A549 (cell line): ENCODE measurements around the gene PLCL1.

Experiments
- EP300 ChIP-seq, 2 experiments: fragments of >200 bp; sonication (Bioruptor Twin); formaldehyde crosslinking; IDR thresholded peaks; 2 replicates in 1 of 2; 3 replicates in 1 of 2; pipeline ENCODE4 v1.6.1; 2016 to 2017
- FOSB ChIP-seq: fragments of 250-450 bp; sonication (Bioruptor Pico); IDR thresholded peaks from 2 replicates; pipeline ENCODE4 v1.5.0; 2020; ENCODE audit warnings: mild to moderate bottlenecking, moderate library complexity
- HMGXB4 ChIP-seq: fragments of 250-450 bp; sonication (Bioruptor Pico); IDR thresholded peaks from 2 replicates; pipeline ENCODE4 v1.5.0; 2021; ENCODE audit warnings: mild to moderate bottlenecking, moderate library complexity, borderline replicate concordance
- JUN ChIP-seq, 2 experiments: fragments of >200 bp; sonication (Bioruptor Twin); formaldehyde crosslinking; IDR thresholded peaks; 2 replicates in 1 of 2; 3 replicates in 1 of 2; pipeline ENCODE4 v1.6.1; 2016 to 2017
- MAZ ChIP-seq: fragments of 150-350 bp; IDR thresholded peaks from 2 replicates; pipeline ENCODE4 v1.6.1; 2014; ENCODE audit warnings: antibody characterized with exemption, low read depth, low read length, borderline replicate concordance
- MYC ChIP-seq: IDR thresholded peaks from 2 replicates; pipeline ENCODE4 v1.6.1; 2012; ENCODE audit warnings: mild to moderate bottlenecking, inconsistent platforms, low read length, improper control_type of control experiment, borderline replicate concordance
- PHF8 ChIP-seq: fragments of 200-600 bp; sonication (generic); IDR thresholded peaks from 2 replicates; pipeline ENCODE4 v1.6.1; 2016; ENCODE audit warnings: low read depth, mild to moderate bottlenecking, antibody characterized with exemption, moderate library complexity, borderline replicate concordance
- POLR2A ChIP-seq: IDR thresholded peaks from 2 replicates; pipeline ENCODE4 v1.6.1; 2012; ENCODE audit warnings: mild to moderate bottlenecking, low read length
- RFX5 ChIP-seq: fragments of 450-650 bp; IDR thresholded peaks from 2 replicates; pipeline ENCODE4 v1.7.1; 2014; ENCODE audit warnings: antibody characterized with exemption, mild to moderate bottlenecking, moderate library complexity

GRCh38 chr2:197827618-197828017 is 23.2 kb downstream of the PLCL1 start:
- TF ChIP-seq MAZ (no peak), FOSB (CRISPR knock-in tag) (no peak), HMGXB4 (CRISPR knock-in tag) (no peak), RFX5 (no peak), PHF8 (no peak), JUN (IDR thresholded peaks at IDR 0.05) (no peak), EP300 (IDR thresholded peaks at IDR 0.05) (no peak), POLR2A (no peak), MYC (no peak)
